Limb (tissue), 2 donors: ENCODE data around the gene NUP205.

Experiments
- DNase-seq, 2 donors: peaks; one replicate each; pipeline ENCODE4 v3.0.0-alpha.2; 2016; ENCODE audit errors: extremely low spot score in 2 of 2

The NUP205 gene

DNA sequence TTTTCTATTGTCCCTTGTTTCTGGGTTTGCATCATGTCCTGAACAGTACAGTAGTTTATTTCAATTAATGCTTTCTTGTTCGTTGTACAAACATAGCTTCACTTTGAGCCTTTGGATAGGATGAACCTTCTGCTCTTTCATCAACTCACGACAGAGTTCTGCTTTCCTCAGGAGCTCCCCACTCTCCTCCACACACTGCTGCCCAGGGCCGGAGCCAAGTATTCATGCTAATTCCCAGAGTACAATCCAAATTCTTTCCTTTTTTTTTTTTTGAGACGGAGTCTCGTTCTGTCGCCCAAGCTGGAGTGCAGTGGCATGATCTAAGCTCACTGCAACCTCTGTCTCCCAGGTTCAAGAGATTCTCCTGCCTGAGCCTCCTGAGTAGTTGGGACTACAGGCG is 7.5 kb upstream of the NUP205 start:
- no peak for DNase-seq

DNA sequence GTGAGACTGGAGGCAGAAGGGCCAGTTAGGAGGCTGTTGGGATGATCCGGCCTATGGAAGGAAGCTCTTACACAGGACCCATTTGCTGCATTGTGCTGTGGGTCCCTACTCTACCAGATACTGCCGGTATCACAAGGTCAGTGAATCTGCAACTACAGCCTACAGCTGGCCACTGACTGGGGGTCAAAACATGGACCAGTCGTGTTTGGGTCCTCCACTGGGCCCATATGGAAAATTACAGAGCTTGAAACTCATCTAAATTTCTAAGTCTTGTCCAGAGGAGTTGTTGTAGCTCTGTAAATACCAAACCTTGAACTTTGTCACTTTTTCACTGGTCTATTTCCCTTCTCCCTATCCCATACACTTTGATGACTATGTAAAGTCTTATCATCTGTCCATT is 5.6 kb upstream of the NUP205 start:
- no peak for DNase-seq

GRCh38 chr7:135553346-135553745 is 4.4 kb upstream of the NUP205 start:
- no peak for DNase-seq

- DNase-seq, result peak; percentile 73 to 74
Measured at GRCh38 chr7:135558337-135558767, 635 bp downstream of the NUP205 start.

DNA sequence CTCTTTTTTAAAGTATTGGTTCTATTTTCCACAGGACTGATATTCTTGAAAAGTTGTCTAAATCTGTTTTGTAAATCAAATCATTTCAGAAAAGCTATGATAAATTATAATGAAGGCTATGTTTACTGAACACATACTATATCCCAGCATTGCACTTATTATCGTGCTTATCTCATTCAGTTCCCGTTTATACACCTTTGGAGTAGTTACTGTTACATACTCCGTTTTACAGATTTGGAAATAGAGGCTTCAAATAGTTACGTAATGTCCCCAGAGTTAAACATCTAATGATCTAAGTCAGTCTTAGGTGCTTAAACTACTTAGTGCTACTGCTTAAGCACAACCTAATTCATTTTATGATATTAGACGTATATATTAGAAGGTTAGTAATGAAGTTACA is 1.2 kb downstream of the NUP205 start:
- DNase-seq, result no peak

DNA sequence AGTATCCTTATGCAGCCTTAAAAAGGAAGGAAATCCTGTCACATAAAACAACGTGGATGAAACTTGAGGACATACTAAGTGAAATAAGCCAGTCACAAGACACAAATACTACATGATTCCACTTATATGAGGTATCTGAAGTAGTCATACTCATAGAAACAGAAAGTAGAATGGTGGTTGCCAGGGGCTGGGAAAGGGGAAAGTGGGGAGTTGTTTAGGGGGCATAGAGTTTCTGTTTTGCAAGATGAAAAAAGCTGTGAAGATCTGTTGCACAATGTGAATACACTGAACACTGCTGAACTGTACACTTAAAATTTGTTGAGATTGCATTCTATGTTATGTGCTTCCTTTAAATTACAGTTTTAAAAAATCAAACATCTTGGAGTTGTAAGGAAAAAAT is 2.9 kb downstream of the NUP205 start:
- no peak for DNase-seq

DNA sequence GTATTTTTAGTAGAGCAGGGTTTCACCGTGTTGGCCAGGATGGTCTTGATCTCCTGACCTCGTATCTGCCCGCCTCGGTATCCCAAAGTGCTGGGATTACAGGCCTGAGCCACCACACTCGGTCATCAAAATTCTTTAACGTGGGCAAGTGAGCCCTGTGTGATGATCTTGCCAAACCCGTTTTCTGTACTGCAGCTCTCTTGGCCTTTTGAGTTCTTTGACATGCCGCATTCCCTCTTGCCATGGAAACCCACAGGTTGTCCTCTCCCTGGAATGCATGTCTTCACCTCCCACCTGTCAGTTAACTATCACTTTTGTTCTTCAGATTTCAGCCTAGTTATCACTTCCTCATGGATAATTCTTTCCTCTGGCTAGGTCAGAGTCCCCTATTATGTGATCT is 5.0 kb downstream of the NUP205 start:
- DNase-seq, result no peak

GRCh38 chr7:135571834-135572233 is 14.1 kb downstream of the NUP205 start:
- DNase-seq, result no peak

DNA sequence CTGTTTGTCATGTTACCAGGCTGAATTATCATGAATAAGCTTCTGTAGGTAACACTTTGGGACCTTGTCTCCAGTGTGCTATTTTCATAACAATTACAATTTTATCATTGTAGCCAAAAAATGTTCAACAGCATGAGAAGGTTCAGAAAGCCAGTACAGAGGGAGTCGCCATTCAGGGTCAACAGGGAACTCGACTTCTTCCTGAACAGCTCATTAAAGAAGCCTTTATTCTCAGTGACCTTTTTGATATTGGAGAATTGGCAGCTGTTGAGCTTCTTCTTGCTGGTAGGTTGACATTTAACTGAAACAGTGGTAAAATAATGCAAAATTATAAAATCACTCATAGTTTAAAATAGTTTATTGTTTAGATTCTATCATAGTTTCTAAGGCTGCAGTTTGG is 15.8 kb downstream of the NUP205 start:
- DNase-seq, result no peak

DNA sequence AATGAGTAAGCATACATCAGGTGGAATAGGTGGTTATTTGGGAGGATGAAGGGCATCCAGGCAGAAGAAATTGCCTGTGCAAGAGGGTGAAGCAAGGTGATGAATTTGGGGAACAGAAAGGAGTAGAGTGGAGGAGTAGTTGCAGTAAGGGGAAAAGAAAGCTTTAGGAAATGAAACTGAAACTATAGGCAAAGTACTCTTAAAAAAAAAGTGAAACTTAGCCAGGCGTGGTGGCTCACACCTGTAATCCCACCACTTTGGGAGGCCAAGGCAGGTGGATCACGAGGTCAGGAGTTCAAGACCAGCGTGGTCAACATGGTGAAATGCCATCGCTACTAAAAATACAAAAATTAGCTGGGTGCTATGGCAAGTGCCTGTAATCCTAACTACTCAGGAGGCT is 17.6 kb downstream of the NUP205 start:
- no peak for DNase-seq

DNA sequence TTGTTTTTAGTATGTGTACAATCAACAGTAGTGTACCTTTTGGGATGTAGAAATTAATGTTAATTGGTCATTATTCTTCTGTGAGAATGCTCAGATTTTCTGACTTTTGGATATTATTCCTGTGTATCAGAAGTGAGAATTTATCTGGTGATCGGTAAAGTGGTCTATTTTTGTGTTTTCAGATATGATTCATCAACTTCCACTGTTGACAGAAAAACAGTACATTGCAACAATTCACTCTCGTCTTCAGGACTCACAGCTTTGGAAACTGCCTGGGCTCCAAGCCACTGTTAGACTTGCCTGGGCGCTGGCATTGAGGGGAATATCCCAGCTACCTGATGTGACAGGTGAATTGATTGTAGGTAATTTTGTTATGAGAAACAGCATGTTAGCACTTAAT is 20.9 kb downstream of the NUP205 start:
- DNase-seq, result no peak

- no peak for DNase-seq
Measured at GRCh38 chr7:135584362-135585353, 26.9 kb downstream of the NUP205 start.

- DNase-seq, result no peak
Measured at GRCh38 chr7:135597181-135597925, 39.6 kb downstream of the NUP205 start.

GRCh38 chr7:135597926-135598305 is 40.2 kb downstream of the NUP205 start:
- DNase-seq, result no peak

- no peak for DNase-seq
Measured at GRCh38 chr7:135599471-135599870, 41.8 kb downstream of the NUP205 start.

DNA sequence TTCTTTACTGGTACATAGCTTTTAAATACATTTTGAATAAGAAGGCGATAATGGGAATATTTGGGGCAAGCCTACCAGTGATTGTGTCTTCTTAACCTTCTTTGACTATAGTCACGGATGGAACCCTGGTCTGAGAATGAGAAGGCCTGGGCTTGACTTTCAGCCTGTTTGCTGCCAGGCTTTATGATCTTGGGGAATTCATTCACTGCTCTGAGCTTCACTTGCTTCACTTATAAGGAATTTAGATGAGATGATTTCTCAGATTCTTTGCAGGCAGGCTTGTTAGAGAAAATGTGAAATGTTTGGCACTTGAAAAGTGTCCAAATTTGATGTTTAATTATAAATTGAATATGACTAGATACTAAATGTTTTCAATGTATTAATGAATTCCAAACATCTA is 42.5 kb downstream of the NUP205 start:
- DNase-seq, result no peak

GRCh38 chr7:135601182-135601581 is 43.5 kb downstream of the NUP205 start:
- DNase-seq, result no peak

DNA sequence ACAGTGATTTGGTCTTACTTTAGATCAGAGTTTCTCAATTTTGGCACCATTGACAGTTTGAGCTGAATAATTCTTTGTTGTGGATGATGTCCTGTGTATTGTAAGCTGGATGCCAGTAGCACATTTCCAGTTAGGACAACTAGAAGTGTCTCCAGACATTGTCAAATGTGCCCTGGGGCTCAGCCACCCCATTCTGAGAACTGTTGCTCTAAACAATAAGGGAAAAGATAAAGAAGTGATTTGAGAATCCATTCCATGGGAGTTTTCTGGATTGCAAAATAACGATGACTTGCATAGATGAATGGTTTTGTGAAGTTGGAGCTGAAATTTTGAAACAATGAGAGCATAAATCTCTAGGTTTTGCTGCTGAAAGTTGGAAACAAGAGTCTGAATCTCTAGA is 44.6 kb downstream of the NUP205 start:
- DNase-seq, result no peak

DNA sequence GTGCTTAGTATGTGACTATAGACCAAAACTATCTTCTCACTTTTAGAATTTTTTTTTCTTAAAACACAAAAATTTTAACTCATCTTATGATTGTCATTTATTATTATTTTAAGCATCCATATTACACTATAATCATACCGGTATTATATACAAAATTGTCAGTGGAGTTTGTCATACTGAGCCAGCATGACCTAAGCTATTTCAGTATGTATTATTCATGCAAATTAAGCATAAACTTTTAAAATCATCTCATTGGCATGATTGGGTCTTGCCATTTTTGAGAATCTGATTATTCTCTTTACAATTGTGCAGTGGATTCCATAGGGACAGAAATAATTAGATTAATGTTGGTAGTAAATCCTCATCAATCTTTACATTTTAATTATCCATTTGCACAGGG is 58.4 kb downstream of the NUP205 start:
- DNase-seq, result no peak

GRCh38 chr7:135617781-135618180 is 60.1 kb downstream of the NUP205 start:
- DNase-seq, result no peak

DNA sequence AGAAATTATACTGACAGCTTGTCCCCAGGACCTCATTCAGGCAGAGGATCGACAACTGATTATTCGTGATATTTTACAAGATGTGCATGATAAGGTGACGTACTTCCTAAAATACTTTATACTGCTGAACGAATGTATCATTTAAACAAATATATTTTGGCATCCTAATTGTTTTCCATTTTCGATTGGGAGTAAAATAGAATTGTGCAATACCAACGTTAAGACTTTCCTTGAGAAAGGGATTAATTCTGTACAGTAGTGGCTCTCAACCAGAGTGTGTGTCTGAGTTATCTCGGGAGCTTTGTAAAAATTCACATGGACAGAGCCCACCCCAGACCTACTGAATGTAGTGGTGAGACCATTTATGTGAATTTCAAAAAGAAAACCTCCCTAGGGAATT is 60.8 kb downstream of the NUP205 start:
- DNase-seq, result no peak

DNA sequence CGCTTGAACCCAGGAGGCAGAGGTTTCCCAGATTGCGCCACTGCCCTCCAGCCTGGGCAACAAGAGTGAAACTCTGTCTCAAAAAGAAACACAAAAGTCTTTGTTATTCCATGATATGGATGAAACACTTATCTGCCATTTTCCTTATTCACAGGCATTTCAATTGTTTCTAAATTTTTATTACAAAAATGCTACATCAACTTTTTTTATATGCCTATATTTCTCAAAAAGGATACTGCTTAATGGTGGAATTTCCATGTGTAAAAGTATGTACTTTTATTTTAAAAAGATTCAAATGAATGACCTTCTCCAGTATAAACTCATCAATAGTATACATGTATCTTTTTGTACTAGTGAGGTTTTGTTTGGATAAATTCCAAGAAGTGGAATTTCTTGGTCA is 62.7 kb downstream of the NUP205 start:
- DNase-seq, result no peak
